Measurements from ENCODE around the gene RNASEL.

- no peak for TF ChIP-seq CTCF (IDR thresholded peaks at IDR 0.05; ENCODE audit: low read length)
- no peak for TF ChIP-seq EZH2 (IDR thresholded peaks at IDR 0.05; ENCODE audit: borderline replicate concordance, low read length)
These were observed 1.2 kb downstream of the RNASEL start for GRCh38 chr1:182587666-182588499.

All from OCI-LY1 (cell line).